BE2C (cell line): ENCODE results near the gene RUNX2.

Experiments
- DNase-seq: peaks from one replicate; pipeline ENCODE4 v3.0.0-alpha.2; 2020
- H3K27me3 ChIP-seq: fragments of 250-450 bp; sonication (Bioruptor Pico); 2 replicates; pipeline ENCODE4 v1.5.1; 2020; ENCODE audit warnings: mild to moderate bottlenecking
- H3K36me3 ChIP-seq: fragments of 250-450 bp; sonication (Bioruptor Pico); 2 replicates; pipeline ENCODE4 v1.5.1; 2020; ENCODE audit warnings: mild to moderate bottlenecking
- H3K4me1 ChIP-seq: fragments of 250-450 bp; sonication (Bioruptor Pico); 2 replicates; pipeline ENCODE4 v1.5.1; 2020
- H3K4me3 ChIP-seq: 2 replicates; pipeline ENCODE4 v1.5.1; 2011; ENCODE audit warnings: low read depth, low read length
- H3K9me3 ChIP-seq: fragments of 250-450 bp; sonication (Bioruptor Pico); 2 replicates; pipeline ENCODE4 v1.5.1; 2020
- TF ChIP-seq, protein P1 (sequence below): IDR thresholded peaks from 2 replicates; pipeline ENCODE4 v1.5.1; 2012; ENCODE audit warnings: mild to moderate bottlenecking, low read depth, low read length

The RUNX2 gene

DNA sequence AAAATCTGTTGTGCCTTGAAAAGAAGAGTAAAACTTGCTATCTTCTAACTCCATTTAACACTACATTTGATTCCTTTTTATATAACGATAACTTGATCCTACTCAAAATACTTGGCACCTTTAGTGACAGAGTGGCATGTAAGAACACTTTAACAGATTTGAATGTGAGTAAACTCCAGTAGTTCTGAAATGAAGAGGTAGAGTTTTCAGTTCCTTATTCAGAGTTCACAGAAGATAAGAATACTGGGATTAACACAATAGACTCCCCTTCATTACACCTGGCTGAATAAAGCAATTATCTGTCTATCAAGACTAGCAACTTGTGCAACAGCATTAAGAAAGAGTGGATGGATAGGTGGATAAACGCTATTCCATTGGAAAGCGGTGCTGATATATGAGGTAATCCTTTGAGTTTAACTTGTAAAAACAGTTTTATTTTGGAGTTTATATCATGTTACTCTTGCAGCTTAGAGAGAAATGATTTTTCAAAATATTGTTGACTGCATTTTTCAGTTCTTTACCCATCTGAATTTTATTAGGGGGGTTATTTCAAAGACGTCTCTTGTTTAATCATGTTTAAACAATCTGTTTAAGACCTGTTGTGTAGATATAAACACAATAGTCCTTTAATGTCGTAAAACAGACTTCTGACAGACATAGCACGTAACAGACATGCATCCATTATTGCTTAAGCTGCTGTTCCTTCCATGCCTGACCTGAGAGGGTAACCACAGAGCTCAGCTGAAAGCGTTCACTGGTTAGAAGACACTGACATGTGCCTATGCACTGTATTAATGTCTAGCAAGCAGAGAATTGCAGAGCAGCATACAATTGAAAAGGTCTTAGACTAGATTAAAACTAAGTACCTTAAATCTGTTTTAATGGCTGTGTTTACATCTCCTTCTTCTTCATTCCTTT lies 152.0 kb downstream of the RUNX2 start:
- no peaks in the 10 kb centered on the region for H3K9me3 ChIP-seq
- no peaks in the 10 kb centered on the region for H3K36me3 ChIP-seq
- TF ChIP-seq, protein P1, sequence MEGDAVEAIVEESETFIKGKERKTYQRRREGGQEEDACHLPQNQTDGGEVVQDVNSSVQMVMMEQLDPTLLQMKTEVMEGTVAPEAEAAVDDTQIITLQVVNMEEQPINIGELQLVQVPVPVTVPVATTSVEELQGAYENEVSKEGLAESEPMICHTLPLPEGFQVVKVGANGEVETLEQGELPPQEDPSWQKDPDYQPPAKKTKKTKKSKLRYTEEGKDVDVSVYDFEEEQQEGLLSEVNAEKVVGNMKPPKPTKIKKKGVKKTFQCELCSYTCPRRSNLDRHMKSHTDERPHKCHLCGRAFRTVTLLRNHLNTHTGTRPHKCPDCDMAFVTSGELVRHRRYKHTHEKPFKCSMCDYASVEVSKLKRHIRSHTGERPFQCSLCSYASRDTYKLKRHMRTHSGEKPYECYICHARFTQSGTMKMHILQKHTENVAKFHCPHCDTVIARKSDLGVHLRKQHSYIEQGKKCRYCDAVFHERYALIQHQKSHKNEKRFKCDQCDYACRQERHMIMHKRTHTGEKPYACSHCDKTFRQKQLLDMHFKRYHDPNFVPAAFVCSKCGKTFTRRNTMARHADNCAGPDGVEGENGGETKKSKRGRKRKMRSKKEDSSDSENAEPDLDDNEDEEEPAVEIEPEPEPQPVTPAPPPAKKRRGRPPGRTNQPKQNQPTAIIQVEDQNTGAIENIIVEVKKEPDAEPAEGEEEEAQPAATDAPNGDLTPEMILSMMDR, result no peak
- H3K4me3 ChIP-seq, result no peak overlapping the region
- no peak for DNase-seq
- no peaks in the 10 kb centered on the region for H3K27me3 ChIP-seq
- H3K4me1 ChIP-seq, result no peaks in the 10 kb centered on the region

DNA sequence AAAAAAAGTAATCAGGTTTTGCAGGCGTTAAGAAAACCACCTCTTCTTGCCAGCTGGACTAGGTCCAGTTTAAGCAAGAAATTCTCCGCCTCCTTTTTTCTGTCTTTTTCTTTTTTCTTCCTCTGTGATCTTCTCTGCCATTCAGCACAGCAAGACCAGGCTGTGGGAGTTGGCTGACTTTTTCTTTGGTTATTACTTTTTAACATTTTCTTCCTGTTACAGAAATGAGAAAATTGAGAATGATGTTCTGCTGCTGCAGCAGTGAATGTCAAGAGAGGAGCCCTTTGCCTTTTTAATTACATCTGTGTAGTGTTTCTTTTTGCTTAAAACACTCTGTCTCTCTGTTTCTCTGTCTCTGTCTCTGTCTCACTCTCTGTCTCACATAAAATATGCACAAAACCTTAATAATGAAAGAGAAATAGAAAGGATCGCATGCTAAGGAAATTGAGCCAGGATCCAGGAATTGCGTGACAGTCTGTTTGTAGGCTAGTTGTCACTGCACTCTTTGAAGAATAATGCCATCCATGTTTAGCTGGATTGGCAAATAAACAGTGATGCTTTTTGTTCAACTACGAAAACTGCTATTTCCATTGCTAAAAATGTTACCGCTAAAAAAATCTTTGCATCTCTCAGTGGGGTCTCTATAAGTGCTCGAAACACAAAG lies 152.8 kb downstream of the RUNX2 start:
- Histone ChIP-seq H3K9me3 (no peaks in the 10 kb centered on the region), H3K36me3 (no peaks in the 10 kb centered on the region), H3K27me3 (no peaks in the 10 kb centered on the region), H3K4me1 (no peaks in the 10 kb centered on the region), H3K4me3 (no peak overlapping the region)
- DNase-seq, result no peak
- TF ChIP-seq, protein P1, result no peak

DNA sequence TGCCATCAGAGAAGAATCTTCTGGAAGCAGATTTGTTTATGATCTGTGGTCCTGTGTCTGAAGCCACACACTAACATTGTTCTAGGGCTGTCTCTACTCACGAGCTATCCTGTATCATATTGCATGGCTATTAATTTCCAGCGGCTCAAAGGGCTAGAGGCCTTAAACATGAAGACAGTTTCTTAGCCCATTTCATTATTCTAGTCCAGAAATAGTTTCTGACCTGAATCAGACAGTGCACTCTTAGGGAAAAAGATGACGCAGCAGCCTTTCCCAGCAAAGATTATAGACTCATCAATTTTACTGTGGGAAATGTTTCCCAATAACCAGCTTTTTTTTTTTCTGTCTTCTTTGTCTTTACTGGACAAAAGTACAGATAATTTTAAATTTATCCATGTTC lies 154.9 kb downstream of the RUNX2 start:
- H3K9me3 ChIP-seq, result no peaks in the 10 kb centered on the region
- TF ChIP-seq, protein P1, result no peak
- H3K4me3 ChIP-seq, result no peak overlapping the region
- H3K27me3 ChIP-seq, result no peaks in the 10 kb centered on the region
- H3K36me3 ChIP-seq, result no peaks in the 10 kb centered on the region
- no peak for DNase-seq
- no peaks in the 10 kb centered on the region for H3K4me1 ChIP-seq

DNA sequence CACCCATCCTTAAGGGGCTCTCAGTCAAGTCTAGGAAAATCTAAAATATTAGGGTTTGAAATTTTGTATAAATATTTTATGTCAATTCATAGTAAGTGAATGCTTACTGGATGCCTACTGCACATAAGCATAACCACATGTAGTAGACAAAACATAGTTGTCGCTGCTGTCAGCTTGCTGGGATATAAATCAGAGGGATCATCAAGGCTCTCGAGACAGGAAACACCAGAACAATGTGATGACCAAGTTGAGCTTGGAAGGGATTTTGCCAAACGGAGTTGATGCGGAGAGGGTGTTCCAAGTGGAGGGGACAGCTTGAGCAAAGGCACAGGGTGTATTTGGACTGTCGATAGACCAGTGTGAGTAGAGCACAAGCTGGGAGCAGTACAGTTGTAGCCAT lies 155.4 kb downstream of the RUNX2 start:
- no peak for DNase-seq
- no peaks in the 10 kb centered on the region for H3K4me1 ChIP-seq

DNA sequence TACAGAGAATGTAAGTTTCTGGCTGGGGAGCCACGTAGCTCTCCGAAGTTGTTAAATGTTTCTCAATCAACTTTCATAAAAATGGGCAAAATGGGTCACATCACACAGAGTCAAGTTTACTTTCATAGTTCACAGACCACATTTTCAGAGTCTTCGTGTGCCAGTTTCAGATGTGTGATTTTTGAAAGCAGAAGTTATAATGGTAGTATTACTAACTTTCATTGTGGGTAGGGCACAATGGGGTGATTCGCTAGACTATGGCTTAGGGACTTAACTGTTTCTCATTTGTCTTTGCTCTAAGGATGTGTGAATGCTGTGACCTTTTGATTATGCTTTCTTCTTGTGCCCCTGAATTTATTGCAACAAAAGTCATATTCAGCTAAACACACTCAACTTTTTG lies 158.6 kb downstream of the RUNX2 start:
- TF ChIP-seq, protein P1, result no peak
- Histone ChIP-seq H3K4me3 (no peak overlapping the region), H3K4me1 (no peaks in the 10 kb centered on the region), H3K9me3 (no peaks in the 10 kb centered on the region), H3K27me3 (no peaks in the 10 kb centered on the region), H3K36me3 (no peaks in the 10 kb centered on the region)
- no peak for DNase-seq

More for the DNA sequence above, 155.4 kb downstream of the RUNX2 start:
- Histone ChIP-seq H3K36me3 (no peaks in the 10 kb centered on the region), H3K9me3 (no peaks in the 10 kb centered on the region), H3K27me3 (no peaks in the 10 kb centered on the region), H3K4me3 (no peak overlapping the region)
- TF ChIP-seq, protein P1, result no peak

DNA sequence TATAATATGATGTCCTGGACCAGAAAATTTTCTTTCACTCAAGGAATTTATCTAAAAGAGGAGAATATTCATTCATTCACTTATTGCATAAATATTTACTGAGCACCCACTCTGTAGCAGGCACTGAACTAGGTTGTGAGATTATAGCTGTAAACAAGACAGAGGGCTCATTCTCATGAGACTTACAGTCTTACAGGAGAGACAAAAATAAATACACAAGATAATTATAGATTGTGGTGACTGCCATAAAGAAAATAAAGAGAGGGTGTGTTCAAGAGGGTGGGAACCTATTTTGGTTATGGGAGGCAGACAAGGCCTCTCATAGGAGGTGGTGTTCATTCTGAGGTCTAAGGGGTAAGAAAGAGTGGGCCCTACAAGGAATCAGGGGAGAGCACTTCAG lies 159.5 kb downstream of the RUNX2 start:
- no peaks in the 10 kb centered on the region for H3K27me3 ChIP-seq
- TF ChIP-seq, protein P1, result no peak
- H3K4me3 ChIP-seq, result no peak overlapping the region
- no peaks in the 10 kb centered on the region for H3K36me3 ChIP-seq
- H3K9me3 ChIP-seq, result no peaks in the 10 kb centered on the region
- no peak for DNase-seq
- no peaks in the 10 kb centered on the region for H3K4me1 ChIP-seq
